ENCODE results near the gene SOX18.

The SOX18 gene

GRCh38 chr20:64049060-64049877 is at the start of gene SOX18:
Gene SOX18, minus strand, starts transcription at chr20:64049639. Its CDS starts 123 bp downstream, at chr20:64049516.
- Histone ChIP-seq H3K27me3 (peaks cover 99% of the 10 kb centered on the region), H3K9me3 (no peaks in the 10 kb centered on the region), H4K20me1 (peaks cover 12% of the 10 kb centered on the region), H3K9ac (peak within 1 kb of the TSS; percentile 57; the same call in 1 of the 2 replicates), H3K27ac (no peak within 1 kb of the TSS), H3K4me1 (peaks cover 62% of the 10 kb centered on the region), H3K4me3 (peak within 1 kb of the TSS; percentile 66), H3K4me2 (peak within 1 kb of the TSS; percentile 94), H3K36me3 (no peaks in the 10 kb centered on the region)
- TF ChIP-seq Cebpa-rat (IDR thresholded peaks at IDR 0.05): no peak

DNA sequence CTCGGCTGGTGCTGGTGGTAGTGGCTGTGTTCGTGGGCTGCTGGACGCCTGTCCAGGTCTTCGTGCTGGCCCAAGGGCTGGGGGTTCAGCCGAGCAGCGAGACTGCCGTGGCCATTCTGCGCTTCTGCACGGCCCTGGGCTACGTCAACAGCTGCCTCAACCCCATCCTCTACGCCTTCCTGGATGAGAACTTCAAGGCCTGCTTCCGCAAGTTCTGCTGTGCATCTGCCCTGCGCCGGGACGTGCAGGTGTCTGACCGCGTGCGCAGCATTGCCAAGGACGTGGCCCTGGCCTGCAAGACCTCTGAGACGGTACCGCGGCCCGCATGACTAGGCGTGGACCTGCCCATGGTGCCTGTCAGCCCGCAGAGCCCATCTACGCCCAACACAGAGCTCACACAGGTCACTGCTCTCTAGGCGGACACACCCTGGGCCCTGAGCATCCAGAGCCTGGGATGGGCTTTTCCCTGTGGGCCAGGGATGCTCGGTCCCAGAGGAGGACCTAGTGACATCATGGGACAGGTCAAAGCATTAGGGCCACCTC is 49.1 kb upstream of the SOX18 start:
- H3K4me2 ChIP-seq: no peak overlapping the region
- H4K20me1 ChIP-seq: peaks cover 26% of the 10 kb centered on the region; the same call in 1 of the 2 replicates
- H3K27ac ChIP-seq: no peak overlapping the region
- H3K36me3 ChIP-seq: peaks cover 27% of the 10 kb centered on the region; the same call in 1 of the 2 replicates
- no peak overlapping the region for H3K4me3 ChIP-seq
- no peak overlapping the region for H3K9ac ChIP-seq
- no peak for TF ChIP-seq Cebpa-rat (IDR thresholded peaks at IDR 0.05)
- peaks cover 40% of the 10 kb centered on the region for H3K4me1 ChIP-seq
- peaks cover 32% of the 10 kb centered on the region for H3K27me3 ChIP-seq
- H3K9me3 ChIP-seq: no peaks in the 10 kb centered on the region

DNA sequence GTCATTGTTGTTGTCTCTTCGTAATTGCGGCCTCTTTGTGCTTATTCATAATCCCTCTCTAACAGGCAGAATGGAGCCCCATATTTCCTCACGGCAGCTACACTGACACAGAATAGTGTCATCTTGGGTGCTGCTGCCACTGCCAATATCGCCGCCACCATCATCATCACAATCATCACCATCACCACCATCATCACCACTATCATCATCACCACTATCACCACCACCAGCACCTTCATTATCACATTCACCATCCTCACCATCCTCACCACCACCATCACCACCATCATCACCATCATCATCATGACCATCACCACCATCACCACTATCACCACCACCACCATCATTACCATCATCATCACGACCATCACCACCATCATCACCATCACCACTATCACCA is 47.1 kb upstream of the SOX18 start:
- Histone ChIP-seq H3K4me3 (no peak overlapping the region), H3K9me3 (no peaks in the 10 kb centered on the region), H3K27me3 (peaks cover 11% of the 10 kb centered on the region), H3K36me3 (peaks cover 27% of the 10 kb centered on the region; the same call in 1 of the 2 replicates), H3K27ac (no peak overlapping the region), H3K4me2 (no peak overlapping the region), H4K20me1 (peaks cover 28% of the 10 kb centered on the region), H3K4me1 (peaks cover 37% of the 10 kb centered on the region), H3K9ac (no peak overlapping the region)
- TF ChIP-seq Cebpa-rat (IDR thresholded peaks at IDR 0.05): no peak

GRCh38 chr20:64095927-64096326 is 46.5 kb upstream of the SOX18 start:
- Histone ChIP-seq H3K36me3 (peaks cover 27% of the 10 kb centered on the region; the same call in 1 of the 2 replicates), H4K20me1 (peaks cover 22% of the 10 kb centered on the region), H3K9ac (no peak overlapping the region), H3K4me3 (no peak overlapping the region), H3K4me2 (no peak overlapping the region), H3K27ac (no peak overlapping the region), H3K4me1 (peaks cover 31% of the 10 kb centered on the region), H3K9me3 (no peaks in the 10 kb centered on the region), H3K27me3 (peaks cover 5% of the 10 kb centered on the region)
- TF ChIP-seq Cebpa-rat (IDR thresholded peaks at IDR 0.05): no peak

DNA sequence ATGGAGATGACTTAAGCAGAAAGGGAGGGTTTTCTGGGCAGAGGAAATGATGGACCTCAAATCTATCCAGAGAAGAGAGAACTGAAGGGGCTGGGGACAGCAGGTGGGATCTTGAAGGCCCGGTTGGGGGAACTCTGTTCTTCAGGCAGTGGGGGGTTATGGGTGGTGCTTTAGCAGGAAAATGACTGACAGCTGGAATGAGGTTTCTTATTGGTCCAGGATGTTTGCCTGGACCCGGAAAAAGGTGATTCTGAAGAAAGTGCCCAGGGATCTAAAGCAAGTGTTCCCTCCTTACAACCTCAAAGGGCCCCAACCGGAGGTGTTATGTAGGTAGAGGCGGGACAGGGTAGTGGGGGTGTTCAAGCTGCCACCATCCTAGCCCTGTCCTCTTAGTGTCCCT is 46.0 kb upstream of the SOX18 start:
- no peak overlapping the region for H3K9ac ChIP-seq
- H3K4me2 ChIP-seq: no peak overlapping the region
- no peak overlapping the region for H3K4me3 ChIP-seq
- no peaks in the 10 kb centered on the region for H3K9me3 ChIP-seq
- no peak for TF ChIP-seq Cebpa-rat (IDR thresholded peaks at IDR 0.05)
- H3K27me3 ChIP-seq: peaks cover under 1% of the 10 kb centered on the region
- peaks cover 27% of the 10 kb centered on the region; the same call in 1 of the 2 replicates for H3K36me3 ChIP-seq
- peaks cover 26% of the 10 kb centered on the region for H3K4me1 ChIP-seq
- H3K27ac ChIP-seq: no peak overlapping the region
- peaks cover 19% of the 10 kb centered on the region for H4K20me1 ChIP-seq

GRCh38 chr20:64093013-64093503 is 43.6 kb upstream of the SOX18 start:
- Histone ChIP-seq H3K4me2 (no peak overlapping the region), H3K9me3 (peaks cover 4% of the 10 kb centered on the region), H3K36me3 (peaks cover 13% of the 10 kb centered on the region; the same call in 1 of the 2 replicates), H3K27ac (no peak overlapping the region), H3K4me3 (no peak overlapping the region), H4K20me1 (peaks cover 33% of the 10 kb centered on the region), H3K27me3 (peaks cover 19% of the 10 kb centered on the region), H3K4me1 (peaks cover 11% of the 10 kb centered on the region; the same call in 1 of the 2 replicates), H3K9ac (no peak overlapping the region)
- TF ChIP-seq Cebpa-rat (IDR thresholded peaks at IDR 0.05): no peak

DNA sequence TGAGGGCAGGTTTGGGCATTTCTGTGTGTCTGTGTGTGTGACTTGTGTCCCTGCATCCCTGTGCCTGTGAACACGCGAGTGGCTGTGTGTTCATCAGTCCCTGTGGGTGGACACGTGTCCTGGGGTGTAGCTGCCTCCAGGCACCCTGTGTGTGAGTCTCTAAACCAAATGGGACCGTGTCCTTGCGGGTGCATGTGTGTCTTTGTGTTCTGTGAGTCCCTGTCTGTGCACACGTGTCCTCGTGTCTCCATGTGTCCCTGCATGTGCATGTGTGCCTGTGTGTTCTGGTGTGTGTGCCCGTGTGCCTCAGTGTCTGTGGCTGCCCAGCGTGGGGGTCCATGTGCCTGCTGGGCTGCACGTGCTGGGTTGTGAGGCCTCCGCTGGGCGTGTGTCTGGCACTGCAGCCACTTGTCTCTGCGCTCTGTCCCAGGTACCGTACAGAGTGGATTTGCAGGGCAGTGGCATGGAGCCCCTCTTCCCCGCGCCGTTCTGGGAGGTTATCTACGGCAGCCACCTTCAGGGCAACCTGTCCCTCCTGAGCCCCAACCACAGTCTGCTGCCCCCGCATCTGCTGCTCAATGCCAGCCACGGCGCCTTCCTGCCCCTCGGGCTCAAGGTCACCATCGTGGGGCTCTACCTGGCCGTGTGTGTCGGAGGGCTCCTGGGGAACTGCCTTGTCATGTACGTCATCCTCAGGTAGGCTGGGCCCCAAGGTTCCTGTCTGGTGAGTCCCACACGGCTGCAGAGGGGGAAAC is 43.0 kb upstream of the SOX18 start:
- H3K27me3 ChIP-seq: peaks cover 23% of the 10 kb centered on the region
- peaks cover 33% of the 10 kb centered on the region for H4K20me1 ChIP-seq
- no peak for TF ChIP-seq Cebpa-rat (IDR thresholded peaks at IDR 0.05)
- H3K4me3 ChIP-seq: no peak overlapping the region
- H3K9ac ChIP-seq: no peak overlapping the region
- H3K9me3 ChIP-seq: peaks cover 10% of the 10 kb centered on the region
- H3K36me3 ChIP-seq: peaks cover 8% of the 10 kb centered on the region; the same call in 1 of the 2 replicates
- peaks cover 11% of the 10 kb centered on the region; the same call in 1 of the 2 replicates for H3K4me1 ChIP-seq
- H3K27ac ChIP-seq: no peak overlapping the region
- H3K4me2 ChIP-seq: 0 out of 2 replicates have a peak overlapping the region, but pooled peaks have one; percentile 9

DNA sequence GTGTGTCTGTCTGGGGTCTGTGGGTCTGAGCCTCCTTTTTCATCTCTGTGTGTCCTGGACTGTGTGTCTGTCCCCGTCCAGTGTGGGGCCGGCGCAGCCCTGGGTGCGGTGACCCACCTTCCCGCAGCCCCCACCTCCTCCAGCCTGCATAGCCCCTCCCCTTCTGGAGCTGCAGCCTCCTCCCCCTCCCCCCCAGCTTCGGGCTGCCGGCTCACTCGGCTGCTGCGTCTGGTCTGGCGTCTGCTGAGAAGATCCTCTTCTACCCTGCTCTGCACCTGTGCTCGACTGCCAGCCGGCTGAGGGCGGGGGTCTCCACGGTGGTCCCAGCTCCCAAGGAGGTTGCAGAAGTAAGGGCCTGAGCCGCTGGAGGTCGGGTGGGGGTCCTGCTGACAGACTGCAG is 42.3 kb upstream of the SOX18 start:
- no peak for TF ChIP-seq Cebpa-rat (IDR thresholded peaks at IDR 0.05)
- 0 out of 2 replicates have a peak overlapping the region, but pooled peaks have one; percentile 9 for H3K4me2 ChIP-seq

DNA sequence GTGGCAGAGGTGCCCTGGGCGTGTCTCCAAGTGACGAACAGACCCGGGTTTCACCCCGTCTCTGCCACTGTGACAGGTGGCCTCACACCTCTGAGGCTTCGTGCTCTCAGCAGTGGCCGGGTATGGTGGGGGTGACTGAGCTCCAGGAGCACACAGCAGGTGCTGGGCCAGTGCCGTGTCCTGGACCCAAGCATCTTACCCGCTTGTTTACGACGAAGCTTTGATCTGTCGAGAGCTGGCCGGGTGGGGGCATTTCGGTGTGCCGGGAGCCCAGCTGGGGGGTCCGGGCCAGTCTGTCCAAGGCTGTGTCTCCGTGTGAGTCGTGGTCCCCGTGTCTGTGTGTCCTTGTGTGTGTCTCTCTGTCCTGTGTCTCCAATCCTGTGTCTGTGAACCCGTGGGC is 41.9 kb upstream of the SOX18 start:
- no peak overlapping the region for H3K27ac ChIP-seq
- TF ChIP-seq Cebpa-rat (IDR thresholded peaks at IDR 0.05): no peak
- H3K9ac ChIP-seq: no peak overlapping the region

More for the DNA sequence above, 42.3 kb upstream of the SOX18 start:
- H3K9me3 ChIP-seq: peaks cover 14% of the 10 kb centered on the region
- no peak overlapping the region for H3K4me3 ChIP-seq
- no peak overlapping the region for H3K9ac ChIP-seq
- H3K27me3 ChIP-seq: peaks cover 23% of the 10 kb centered on the region
- H3K4me1 ChIP-seq: peaks cover 11% of the 10 kb centered on the region; the same call in 1 of the 2 replicates
- H3K36me3 ChIP-seq: 0 out of 2 replicates have a peak, but pooled peaks cover 4% of the 10 kb centered on the region
- peaks cover 33% of the 10 kb centered on the region for H4K20me1 ChIP-seq
- H3K27ac ChIP-seq: no peak overlapping the region

More for the DNA sequence above, 41.9 kb upstream of the SOX18 start:
- Histone ChIP-seq H4K20me1 (peaks cover 33% of the 10 kb centered on the region), H3K4me2 (no peak overlapping the region), H3K27me3 (peaks cover 23% of the 10 kb centered on the region), H3K4me3 (no peak overlapping the region), H3K9me3 (peaks cover 19% of the 10 kb centered on the region), H3K4me1 (peaks cover 11% of the 10 kb centered on the region; the same call in 1 of the 2 replicates), H3K36me3 (0 out of 2 replicates have a peak, but pooled peaks cover under 1% of the 10 kb centered on the region)

All from BLaER1 (cell line).